Nephron (organoid): ENCODE measurements around the gene B3GALT6.

ENCODE experiments used
- H3K27ac Mint-ChIP-seq, 3 experiments: 2 replicates each; pipeline ENCODE4 v1.8.0; 2020; ENCODE audit warnings: mixed read lengths in 3 of 3, mild to moderate bottlenecking in 2 of 3, moderate library complexity in 1 of 3
- H3K27me3 Mint-ChIP-seq: 2 replicates; pipeline ENCODE4 v1.8.0; 2021; ENCODE audit warnings: low read depth, mild to moderate bottlenecking, moderate library complexity, mixed read lengths
- H3K36me3 Mint-ChIP-seq: 2 replicates; pipeline ENCODE4 v1.8.0; 2020; ENCODE audit warnings: low read depth, mixed read lengths
- H3K4me1 Mint-ChIP-seq: 2 replicates; pipeline ENCODE4 v1.8.0; 2020; ENCODE audit warnings: mixed read lengths
- H3K4me3 Mint-ChIP-seq, 3 experiments: 2 replicates each; pipeline ENCODE4 v1.8.0; 2020; ENCODE audit warnings: mild to moderate bottlenecking in 3 of 3, mixed read lengths in 3 of 3, moderate library complexity in 2 of 3
- H3K9me3 Mint-ChIP-seq: 2 replicates; pipeline ENCODE4 v1.8.0; 2020; ENCODE audit warnings: mixed read lengths
- CTCF ChIP-seq, 3 experiments: fragments of 200-600 bp; sonication (generic); IDR thresholded peaks; one replicate each; pipeline ENCODE4 v1.5.0; 2021; ENCODE audit warnings: antibody characterized with exemption in 3 of 3; ENCODE audit not compliant: unreplicated experiment in 3 of 3

B3GALT6 gene

GRCh38 chr1:1240822-1241587 lies 9.0 kb downstream of the B3GALT6 start:
- H3K36me3 Mint-ChIP-seq: no peaks in the 10 kb centered on the region
- H3K27ac Mint-ChIP-seq: no peak overlapping the region
- peaks cover 4% of the 10 kb centered on the region for H3K27me3 Mint-ChIP-seq
- no peaks in the 10 kb centered on the region for H3K4me1 Mint-ChIP-seq
- no peak for TF ChIP-seq CTCF (IDR thresholded peaks at IDR 0.05; ENCODE audit: unreplicated experiment in 3 of 3)
- H3K4me3 Mint-ChIP-seq: no peak overlapping the region
- no peaks in the 10 kb centered on the region for H3K9me3 Mint-ChIP-seq

DNA sequence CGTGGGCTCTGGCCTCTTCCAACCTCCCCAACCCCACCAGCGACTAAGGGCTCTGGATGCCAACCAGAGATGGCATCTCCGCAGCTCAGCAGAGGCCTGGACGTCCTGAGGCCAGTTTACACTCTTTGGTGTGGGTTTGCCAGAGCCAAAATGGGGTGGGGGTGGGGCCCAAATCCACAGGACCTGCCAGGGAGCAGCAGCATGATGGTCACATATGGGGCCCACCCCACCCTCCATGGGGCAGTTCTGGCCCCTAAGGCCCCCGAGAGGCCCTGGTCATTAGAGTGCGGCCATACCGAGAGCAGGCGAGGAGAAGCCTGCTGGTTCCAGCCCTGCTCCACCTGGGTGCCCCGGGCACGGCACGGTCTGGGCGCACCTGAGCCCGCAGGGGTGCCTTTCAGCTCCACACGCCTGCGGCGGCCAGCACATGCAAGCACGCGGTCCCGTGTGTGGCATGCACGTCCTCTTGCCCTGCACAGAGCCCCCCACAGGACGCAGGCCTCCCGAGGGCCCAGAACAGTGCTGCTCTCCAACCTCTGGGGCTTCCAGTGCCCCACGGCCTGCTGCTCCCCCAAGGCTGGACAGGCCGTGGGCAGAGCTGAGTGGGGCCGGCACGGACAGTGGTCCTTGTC lies 9.7 kb downstream of the B3GALT6 start:
- Mint-ChIP-seq H3K9me3 (no peaks in the 10 kb centered on the region), H3K4me3 (no peak overlapping the region), H3K4me1 (no peaks in the 10 kb centered on the region), H3K27me3 (peaks cover 3% of the 10 kb centered on the region), H3K27ac (no peak overlapping the region), H3K36me3 (no peaks in the 10 kb centered on the region)
- TF ChIP-seq CTCF (IDR thresholded peaks at IDR 0.05; ENCODE audit: unreplicated experiment in 3 of 3): no peak

DNA sequence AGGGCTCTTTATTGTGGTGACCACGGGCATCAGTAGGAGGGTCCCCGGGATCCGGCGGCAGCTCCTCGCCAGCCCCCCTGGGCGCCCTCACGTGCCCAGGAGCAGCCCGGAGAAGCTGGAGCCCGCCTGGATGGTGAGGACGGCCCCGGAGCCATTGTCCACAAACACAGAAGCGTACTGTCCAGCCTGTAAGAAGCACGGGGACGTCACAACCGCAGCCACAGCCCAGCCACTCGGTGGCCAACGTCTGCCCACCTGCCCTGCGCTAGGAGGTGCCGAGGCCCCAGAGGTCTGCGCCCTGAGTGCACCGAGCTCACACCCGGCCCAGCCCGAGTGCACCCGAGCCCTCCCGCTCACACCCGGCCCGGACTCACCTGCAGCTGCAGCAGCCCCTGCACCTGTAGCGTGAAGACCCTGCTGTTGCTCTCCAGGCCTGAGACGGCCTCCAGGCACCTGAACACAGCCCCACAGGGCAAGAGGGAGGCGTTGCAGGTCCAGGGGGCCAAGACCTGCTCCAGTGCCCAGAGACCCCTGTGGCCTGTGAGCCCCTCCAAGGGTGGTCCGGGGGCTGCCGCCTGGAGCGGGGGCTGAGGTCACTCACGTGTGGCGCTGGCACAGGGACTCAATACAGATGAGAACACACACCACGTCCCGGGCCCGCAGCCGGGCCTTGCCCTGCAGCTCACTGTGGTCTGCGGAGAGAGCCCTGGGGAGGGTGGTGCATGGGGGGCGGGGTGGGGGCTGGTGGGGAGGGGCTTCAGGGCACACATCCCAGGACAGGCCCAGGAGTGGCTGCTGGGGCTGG lies 10.6 kb downstream of the B3GALT6 start:
- peaks cover 5% of the 10 kb centered on the region for H3K27me3 Mint-ChIP-seq
- H3K4me3 Mint-ChIP-seq: no peak overlapping the region
- H3K4me1 Mint-ChIP-seq: no peaks in the 10 kb centered on the region
- H3K9me3 Mint-ChIP-seq: no peaks in the 10 kb centered on the region
- no peak for TF ChIP-seq CTCF (IDR thresholded peaks at IDR 0.05; ENCODE audit: unreplicated experiment in 3 of 3)
- H3K36me3 Mint-ChIP-seq: no peaks in the 10 kb centered on the region
- H3K27ac Mint-ChIP-seq: no peak overlapping the region

DNA sequence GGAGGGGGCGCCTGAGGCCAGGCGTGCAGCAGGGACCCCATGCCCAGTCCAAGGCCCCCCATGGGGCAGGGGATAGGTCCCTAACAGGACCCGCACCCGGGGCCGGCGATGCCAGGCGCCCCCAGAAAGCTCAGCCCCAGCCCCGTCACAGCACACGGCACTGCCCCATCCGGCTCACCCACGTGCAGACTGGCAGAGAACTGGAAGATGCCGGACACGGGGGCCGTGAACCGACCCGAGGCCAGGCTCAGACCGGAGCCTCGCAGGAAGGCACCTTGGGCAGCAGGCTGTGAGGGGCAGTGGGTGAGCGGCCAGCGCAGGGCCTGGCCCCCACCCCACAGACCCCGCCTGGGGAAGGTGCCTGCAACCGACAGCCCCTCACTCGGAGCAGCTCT lies 11.2 kb downstream of the B3GALT6 start:
- no peak for TF ChIP-seq CTCF (IDR thresholded peaks at IDR 0.05; ENCODE audit: unreplicated experiment in 3 of 3)
- Mint-ChIP-seq H3K36me3 (no peaks in the 10 kb centered on the region), H3K27ac (no peak overlapping the region), H3K9me3 (no peaks in the 10 kb centered on the region), H3K27me3 (peaks cover 9% of the 10 kb centered on the region), H3K4me1 (no peaks in the 10 kb centered on the region), H3K4me3 (no peak overlapping the region)

DNA sequence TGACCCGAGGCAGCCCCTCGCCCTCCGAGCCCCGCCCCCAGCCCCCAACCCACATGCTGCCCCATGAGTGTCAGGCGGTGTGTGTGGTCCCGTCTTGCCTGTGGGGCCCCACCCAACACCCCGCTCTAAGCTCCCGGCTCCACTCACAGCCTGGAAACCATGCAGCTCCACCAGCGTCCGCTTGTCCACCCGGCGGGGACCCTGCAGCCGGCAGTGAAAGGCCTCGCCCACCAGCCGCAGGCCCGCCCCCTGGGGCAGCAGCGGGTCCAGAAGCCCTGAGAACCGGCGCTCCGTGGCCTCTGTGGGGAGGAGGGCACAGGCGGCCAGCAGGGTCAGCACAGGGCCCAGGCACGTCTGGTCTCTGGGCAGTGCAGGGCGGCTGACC lies 11.8 kb downstream of the B3GALT6 start:
- H3K36me3 Mint-ChIP-seq: no peaks in the 10 kb centered on the region
- H3K4me3 Mint-ChIP-seq: peak overlapping the region in 1 of 3 experiments; percentile 19
- TF ChIP-seq CTCF (IDR thresholded peaks at IDR 0.05; ENCODE audit: unreplicated experiment in 3 of 3): no peak
- H3K4me1 Mint-ChIP-seq: no peaks in the 10 kb centered on the region
- H3K9me3 Mint-ChIP-seq: no peaks in the 10 kb centered on the region
- H3K27ac Mint-ChIP-seq: no peak overlapping the region
- H3K27me3 Mint-ChIP-seq: peaks cover 9% of the 10 kb centered on the region
